GM21526 (cell line): ENCODE results near the gene CHGA.

ENCODE experiments used
- ATAC-seq: cut with Tn5 transposase; IDR thresholded peaks from one replicate; pipeline ENCODE4 v1.9.1; 2021; ENCODE audit warnings: moderate library complexity; ENCODE audit not compliant: unreplicated experiment, low FRiP score

Gene CHGA

GRCh38 chr14:92959189-92959531 is 36.2 kb downstream of the CHGA start:
- no peak for ATAC-seq

- ATAC-seq: no peak
Observed at GRCh38 chr14:92959761-92960680, 37.1 kb downstream of the CHGA start.

- no peak for ATAC-seq
Observed at GRCh38 chr14:92960706-92961566, 38.0 kb downstream of the CHGA start.

GRCh38 chr14:92961567-92961855 is 38.6 kb downstream of the CHGA start:
- ATAC-seq: no peak

- no peak for ATAC-seq
Observed at GRCh38 chr14:92962031-92962830, 39.3 kb downstream of the CHGA start.

- no peak for ATAC-seq
Observed at GRCh38 chr14:92962831-92963095, 39.8 kb downstream of the CHGA start.

- no peak for ATAC-seq
Observed at GRCh38 chr14:92963301-92964123, 40.6 kb downstream of the CHGA start.

- ATAC-seq: no peak
Observed at GRCh38 chr14:92964124-92965109, 41.5 kb downstream of the CHGA start.

- ATAC-seq: no peak
Observed at GRCh38 chr14:92965281-92965680, 42.3 kb downstream of the CHGA start.

- no peak for ATAC-seq
Observed at GRCh38 chr14:92967346-92967926, 44.5 kb downstream of the CHGA start.

GRCh38 chr14:92968291-92969020 is 45.5 kb downstream of the CHGA start:
- ATAC-seq: no peak

GRCh38 chr14:92969430-92969829 is 46.5 kb downstream of the CHGA start:
- ATAC-seq: no peak

- ATAC-seq: no peak
Observed at GRCh38 chr14:92969871-92970270, 46.9 kb downstream of the CHGA start.

- no peak for ATAC-seq
Observed at GRCh38 chr14:92970271-92970670, 47.3 kb downstream of the CHGA start.

- ATAC-seq: no peak
Observed at GRCh38 chr14:92971601-92972180, 48.7 kb downstream of the CHGA start.

- no peak for ATAC-seq
Observed at GRCh38 chr14:92973261-92973797, 50.4 kb downstream of the CHGA start.

GRCh38 chr14:92973798-92974372 is 50.9 kb downstream of the CHGA start:
- ATAC-seq: no peak
